ENCODE data around the gene KRTAP5-8. TPM values are rescaled to one million over a fixed set of nuclear protein-coding genes. Genes with fewer than 3 reads are reported as not detected.
"Not testable (repeated sequence)": the region's sequence is repeated elsewhere in the genome, so short reads cannot be mapped to it uniquely, and the experiment has no call there.

The KRTAP5-8 gene
- total RNA-seq, 2 experiments from 2014 or later = not detected

- POLR2A ChIA-PET = no interaction called here
- peak; percentile 22 for DNase-seq
- CTCF ChIA-PET = interaction anchor here (0.8 to 1.3 kb wide), 2 partner anchors 17 to 749 kb away, joined by 3 read pairs; no protein-coding TSS in a partner anchor
- peaks cover 31% of the 10 kb centered on the region for H3K27me3 Mint-ChIP-seq
- H3K4me3 Mint-ChIP-seq = no peak overlapping the region
- no peaks in the 10 kb centered on the region for H3K4me1 Mint-ChIP-seq
- H3K27ac Mint-ChIP-seq = no peak overlapping the region
- no peaks in the 10 kb centered on the region for H3K36me3 Mint-ChIP-seq (ENCODE audit: low read depth)
- no peaks in the 10 kb centered on the region for H3K9me3 Mint-ChIP-seq
Measured at GRCh38 chr11:71563406-71563805, 25.6 kb downstream of the KRTAP5-8 start.

- no peaks in the 10 kb centered on the region for H3K4me1 Mint-ChIP-seq
- CTCF ChIA-PET = no interaction called here
- POLR2A ChIA-PET = no interaction called here
- H3K9me3 Mint-ChIP-seq = no peaks in the 10 kb centered on the region
- no peaks in the 10 kb centered on the region for H3K36me3 Mint-ChIP-seq (ENCODE audit: low read depth)
- H3K4me3 Mint-ChIP-seq = no peak overlapping the region
- no peak overlapping the region for H3K27ac Mint-ChIP-seq
- H3K27me3 Mint-ChIP-seq = peaks cover 27% of the 10 kb centered on the region
- DNase-seq = no peak
Measured at GRCh38 chr11:71564430-71564829, 26.6 kb downstream of the KRTAP5-8 start.

GRCh38 chr11:71565263-71565662 lies 27.4 kb downstream of the KRTAP5-8 start, which contains the start of gene KRTAP5-10:
TSS of gene KRTAP5-10 (plus strand) at chr11:71565563. CDS start at chr11:71565588, 25 bp downstream.
- POLR2A ChIA-PET = no interaction called here

GRCh38 chr11:71566081-71566620 lies 28.3 kb downstream of the KRTAP5-8 start:
- Mint-ChIP-seq H3K4me1 (no peaks in the 10 kb centered on the region), H3K27ac (no peak overlapping the region), H3K27me3 (peaks cover 26% of the 10 kb centered on the region), H3K4me3 (no peak overlapping the region), H3K9me3 (no peaks in the 10 kb centered on the region), H3K36me3 (ENCODE audit: low read depth) (no peaks in the 10 kb centered on the region)
- ChIA-PET CTCF (no interaction called here), POLR2A (no interaction called here)
- no peak for DNase-seq

More at GRCh38 chr11:71565263-71565662, 27.4 kb downstream of the KRTAP5-8 start, which contains the start of gene KRTAP5-10:
- no peak within 1 kb of the TSS for H3K4me3 Mint-ChIP-seq
- H3K4me1 Mint-ChIP-seq = no peaks in the 10 kb centered on the region
- no peak within 1 kb of the TSS for H3K27ac Mint-ChIP-seq
- H3K9me3 Mint-ChIP-seq = no peaks in the 10 kb centered on the region
- CTCF ChIA-PET = no interaction called here
- no peak for DNase-seq
- no peaks in the 10 kb centered on the region for H3K36me3 Mint-ChIP-seq (ENCODE audit: low read depth)
- peaks cover 27% of the 10 kb centered on the region for H3K27me3 Mint-ChIP-seq

- peaks cover 24% of the 10 kb centered on the region for H3K27me3 Mint-ChIP-seq
- H3K36me3 Mint-ChIP-seq (ENCODE audit: low read depth); DNase-seq; H3K4me1 Mint-ChIP-seq; H3K27ac Mint-ChIP-seq; CTCF ChIA-PET; POLR2A ChIA-PET; H3K4me3 Mint-ChIP-seq; H3K9me3 Mint-ChIP-seq: not testable (repeated sequence)
Measured at GRCh38 chr11:71566626-71567599, 29.1 kb downstream of the KRTAP5-8 start.

- H3K4me1 Mint-ChIP-seq; H3K36me3 Mint-ChIP-seq (ENCODE audit: low read depth); POLR2A ChIA-PET; CTCF ChIA-PET; H3K27ac Mint-ChIP-seq; H3K9me3 Mint-ChIP-seq; DNase-seq; H3K4me3 Mint-ChIP-seq: not testable (repeated sequence)
- peaks cover 21% of the 10 kb centered on the region for H3K27me3 Mint-ChIP-seq
Measured at GRCh38 chr11:71567633-71568032, 29.8 kb downstream of the KRTAP5-8 start.

- no peaks in the 10 kb centered on the region for H3K36me3 Mint-ChIP-seq (ENCODE audit: low read depth)
- POLR2A ChIA-PET = no interaction called here
- H3K9me3 Mint-ChIP-seq = no peaks in the 10 kb centered on the region
- no peaks in the 10 kb centered on the region for H3K4me1 Mint-ChIP-seq
- H3K27me3 Mint-ChIP-seq = peaks cover 11% of the 10 kb centered on the region
- H3K4me3 Mint-ChIP-seq = no peak overlapping the region
- no peak overlapping the region for H3K27ac Mint-ChIP-seq
- no peak for DNase-seq
- CTCF ChIA-PET = no interaction called here
Measured at GRCh38 chr11:71568704-71569349, 31.0 kb downstream of the KRTAP5-8 start.

- H3K4me3 Mint-ChIP-seq; DNase-seq; H3K4me1 Mint-ChIP-seq; H3K27ac Mint-ChIP-seq; POLR2A ChIA-PET; H3K9me3 Mint-ChIP-seq; H3K27me3 Mint-ChIP-seq; CTCF ChIA-PET; H3K36me3 Mint-ChIP-seq (ENCODE audit: low read depth): not testable (repeated sequence)
Measured at GRCh38 chr11:71571101-71571850, 33.5 kb downstream of the KRTAP5-8 start.

GRCh38 chr11:71572811-71573210 lies 35.0 kb downstream of the KRTAP5-8 start:
- Mint-ChIP-seq H3K9me3 (no peaks in the 10 kb centered on the region), H3K36me3 (ENCODE audit: low read depth) (no peaks in the 10 kb centered on the region), H3K27me3 (peaks cover 2% of the 10 kb centered on the region), H3K4me3 (no peak overlapping the region), H3K27ac (no peak overlapping the region), H3K4me1 (no peaks in the 10 kb centered on the region)
- CTCF ChIA-PET = no interaction called here
- DNase-seq = no peak
- POLR2A ChIA-PET = no interaction called here

GRCh38 chr11:71574418-71574817 lies 36.6 kb downstream of the KRTAP5-8 start:
- Mint-ChIP-seq H3K36me3 (ENCODE audit: low read depth) (no peaks in the 10 kb centered on the region), H3K9me3 (no peaks in the 10 kb centered on the region), H3K27me3 (peaks cover 2% of the 10 kb centered on the region), H3K4me1 (no peaks in the 10 kb centered on the region), H3K4me3 (no peak overlapping the region), H3K27ac (no peak overlapping the region)
- no peak for DNase-seq
- ChIA-PET CTCF (no interaction called here), POLR2A (no interaction called here)

- no peaks in the 10 kb centered on the region for H3K9me3 Mint-ChIP-seq
- no peak overlapping the region for H3K27ac Mint-ChIP-seq
- no peaks in the 10 kb centered on the region for H3K36me3 Mint-ChIP-seq (ENCODE audit: low read depth)
- peaks cover 5% of the 10 kb centered on the region for H3K4me1 Mint-ChIP-seq
- no peak overlapping the region for H3K4me3 Mint-ChIP-seq
- ChIA-PET POLR2A (no interaction called here), CTCF (no interaction called here)
- no peak for DNase-seq
- peaks cover 8% of the 10 kb centered on the region for H3K27me3 Mint-ChIP-seq
Measured at GRCh38 chr11:71575723-71576424, 38.0 kb downstream of the KRTAP5-8 start.

GRCh38 chr11:71576688-71577465 lies 39.1 kb downstream of the KRTAP5-8 start:
- H3K9me3 Mint-ChIP-seq = not testable (repeated sequence)

More at GRCh38 chr11:71576688-71577465, 39.1 kb downstream of the KRTAP5-8 start:
- CTCF ChIA-PET; H3K4me1 Mint-ChIP-seq; H3K36me3 Mint-ChIP-seq (ENCODE audit: low read depth); DNase-seq; H3K4me3 Mint-ChIP-seq; POLR2A ChIA-PET; H3K27ac Mint-ChIP-seq: not testable (repeated sequence)
- peaks cover 12% of the 10 kb centered on the region for H3K27me3 Mint-ChIP-seq

Data from activated CD4-positive, alpha-beta memory T cell treated with anti-CD3 and anti-CD28 coated beads, Interleukin-2, amount 10 ng/mL, durations not matched to agents 7 days and 5 days (primary cell).